HG02678 (cell line): Measurements from ENCODE around the gene GMDS.
A peak's percentile ranks its signal among the peaks of the same experiment; 100 is the strongest.

Experiments
- ATAC-seq: cut with Tn5 transposase; IDR thresholded peaks from one replicate; pipeline ENCODE4 v1.9.1; 2021; ENCODE audit warnings: mild to moderate bottlenecking, moderate library complexity; ENCODE audit not compliant: unreplicated experiment

The GMDS gene

GRCh38 chr6:1786455-1787453 is 458.7 kb downstream of the GMDS start:
- ATAC-seq = no peak

GRCh38 chr6:1784422-1784884 is 461.0 kb downstream of the GMDS start:
- no peak for ATAC-seq

GRCh38 chr6:1781817-1782184 is 463.6 kb downstream of the GMDS start:
- ATAC-seq = no peak

- no peak for ATAC-seq
Observed at GRCh38 chr6:1781152-1781816, 464.1 kb downstream of the GMDS start.

- ATAC-seq = no peak
Observed at GRCh38 chr6:1780251-1780867, 465.0 kb downstream of the GMDS start.

- no peak for ATAC-seq
Observed at GRCh38 chr6:1778686-1779235, 466.6 kb downstream of the GMDS start.

- ATAC-seq = no peak
Observed at GRCh38 chr6:1777921-1778685, 467.3 kb downstream of the GMDS start.

- ATAC-seq = no peak
Observed at GRCh38 chr6:1775441-1775840, 470.0 kb downstream of the GMDS start.

GRCh38 chr6:1774226-1774915 is 471.0 kb downstream of the GMDS start:
- ATAC-seq = no peak

GRCh38 chr6:1773700-1774099 is 471.7 kb downstream of the GMDS start:
- ATAC-seq = no peak

- no peak for ATAC-seq
Observed at GRCh38 chr6:1770968-1771723, 474.3 kb downstream of the GMDS start.

- ATAC-seq = peak; percentile 82
Observed at GRCh38 chr6:1770435-1770843, 475.0 kb downstream of the GMDS start.

GRCh38 chr6:1767481-1768246 is 477.7 kb downstream of the GMDS start:
- no peak for ATAC-seq

- ATAC-seq = no peak
Observed at GRCh38 chr6:1766654-1767053, 478.8 kb downstream of the GMDS start.

GRCh38 chr6:1765160-1765903 is 480.1 kb downstream of the GMDS start:
- no peak for ATAC-seq

- ATAC-seq = no peak
Observed at GRCh38 chr6:1764397-1764987, 480.9 kb downstream of the GMDS start.

- no peak for ATAC-seq
Observed at GRCh38 chr6:1763404-1763803, 482.0 kb downstream of the GMDS start.
